ENCODE results near the gene TOMT. TPM values are rescaled to one million over a fixed set of nuclear protein-coding genes. Genes with fewer than 3 reads are reported as not detected.

TOMT gene
- total RNA-seq, 1 donor from 2014 or later, result not detected

Other genes with a start within 250 kb of the TOMT start
- not detected in 2 replicates for gene DEFB131B, start 227.5 kb upstream of the TOMT start, total RNA-seq
- 8.3 and 9.2 TPM in 2 replicates for gene XNDC1N, start 177.3 kb upstream of the TOMT start, total RNA-seq
- 86.8 and 101 TPM in 2 replicates for gene RNF121, start 176.9 kb upstream of the TOMT start, total RNA-seq
- 6.1 and 8.4 TPM in 2 replicates for gene IL18BP, start 107.0 kb upstream of the TOMT start, total RNA-seq
- gene NUMA1, start 25.4 kb upstream of the TOMT start, total RNA-seq, result 130 and 140 TPM in 2 replicates
- 2.6 and 3.5 TPM in 2 replicates for gene LRRC51, start 25.1 kb upstream of the TOMT start, total RNA-seq
- gene LAMTOR1, start 2.6 kb upstream of the TOMT start, total RNA-seq, result 110 and 113 TPM in 2 replicates
- 26.3 and 26.8 TPM in 2 replicates for gene ANAPC15, start 6.8 kb downstream of the TOMT start, total RNA-seq
- gene FOLR3, start 29.8 kb downstream of the TOMT start, total RNA-seq, result not detected in 2 replicates
- not detected in 2 replicates for gene FOLR1, start 86.2 kb downstream of the TOMT start, total RNA-seq
- not detected in 2 replicates for gene FOLR2, start 110.9 kb downstream of the TOMT start, total RNA-seq
- 51.4 and 65.5 TPM in 2 replicates for gene INPPL1, start 118.8 kb downstream of the TOMT start, total RNA-seq
- not detected in 2 replicates for gene PHOX2A, start 138.3 kb downstream of the TOMT start, total RNA-seq